TTC549 (cell line): ENCODE data around the gene HES5.
"Not testable (repeated sequence)": the region's sequence is repeated elsewhere in the genome, so short reads cannot be mapped to it uniquely, and the experiment has no call there.

Experiments used
- FAIRE-seq: peaks from 2 replicates; lab custom pipeline; 2012; peaks lifted over from hg19 to GRCh38; lab: Jason Lieb, UNC

The HES5 gene

DNA sequence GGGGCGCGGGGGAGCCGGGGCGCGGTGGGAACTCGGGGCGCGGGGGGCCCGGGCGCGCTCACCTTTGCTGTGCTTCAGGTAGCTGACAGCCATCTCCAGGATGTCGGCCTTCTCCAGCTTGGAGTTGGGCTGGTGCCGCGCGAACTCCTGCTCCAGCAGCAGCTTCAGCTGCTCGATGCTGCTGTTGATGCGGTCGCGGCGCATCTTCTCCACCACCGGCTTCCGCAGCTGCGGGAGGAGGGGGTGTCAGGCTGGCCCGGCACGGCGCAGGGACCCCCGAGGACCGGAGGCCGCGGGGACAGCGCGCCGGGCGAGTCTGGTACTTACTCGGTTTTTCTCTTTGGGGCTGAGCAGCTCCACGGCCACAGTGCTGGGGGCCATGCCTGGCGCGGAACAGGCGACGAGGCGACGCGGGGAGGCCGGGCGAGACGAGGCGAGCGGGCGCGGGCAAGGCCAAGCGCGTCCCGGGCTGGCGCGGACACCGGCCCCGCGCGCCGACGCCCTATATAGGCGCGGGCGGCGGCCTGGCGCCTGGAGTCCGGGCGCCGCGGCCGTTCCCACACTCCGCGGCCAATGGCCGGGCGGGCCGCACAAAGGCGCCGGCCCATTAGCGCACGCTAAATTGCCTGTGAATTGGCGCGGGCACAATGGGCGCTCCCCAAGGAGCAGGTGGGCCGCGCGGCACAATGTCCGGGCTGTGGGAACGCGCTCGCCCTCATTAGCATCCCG, at the start of gene HES5:
Gene HES5 (minus strand): TSS at position 480 of the 729 bp plus-strand sequence. CDS start 99 bp downstream, at position 381.
- FAIRE-seq: no peak

- no peak for FAIRE-seq
Measured at GRCh38 chr1:2578758-2579118, 48.7 kb upstream of the HES5 start.

- FAIRE-seq: not testable (repeated sequence)
Measured at GRCh38 chr1:2577565-2578075, 47.6 kb upstream of the HES5 start.

DNA sequence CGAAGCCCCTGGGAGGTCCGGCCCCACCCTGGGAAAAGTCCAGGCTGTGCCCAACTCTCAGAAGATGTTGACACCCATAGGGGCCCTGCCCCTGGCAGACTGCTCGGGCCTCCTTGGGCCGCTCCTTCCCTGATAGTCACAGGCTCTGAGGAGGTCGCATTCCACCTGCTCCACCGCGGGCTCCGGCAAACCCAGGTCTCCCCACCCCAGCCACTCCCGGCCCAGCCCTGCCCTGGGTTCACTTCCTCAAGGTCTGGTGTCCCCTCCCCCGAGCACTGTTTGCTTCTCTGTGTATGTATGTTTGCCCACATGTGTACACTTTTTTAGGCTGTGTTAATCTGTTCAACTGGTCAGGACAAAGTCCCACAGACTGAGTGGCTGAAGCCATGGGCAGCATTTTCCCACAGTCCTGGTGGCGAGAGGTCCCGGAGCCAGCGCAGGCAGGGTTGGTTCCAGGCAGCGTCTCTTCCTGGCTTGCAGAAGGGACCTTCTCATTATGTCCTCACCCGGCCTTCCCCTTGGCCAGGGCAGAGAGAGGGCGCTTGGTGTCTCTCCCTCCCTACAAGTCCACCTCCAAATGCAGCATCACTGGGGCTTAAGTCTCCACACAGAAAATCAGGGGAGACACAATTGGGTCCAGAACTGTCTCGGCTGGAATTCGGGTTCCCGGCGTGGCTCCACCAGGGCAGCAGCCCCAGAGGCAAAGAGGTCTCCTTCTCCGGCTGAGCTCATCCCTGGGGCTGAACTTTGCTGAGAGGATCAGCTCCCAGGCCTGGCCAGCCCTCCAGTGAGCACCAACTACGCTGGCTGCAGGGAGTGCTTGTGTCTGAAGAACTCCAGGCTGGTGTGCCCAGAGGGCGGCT, 46.0 kb upstream of the HES5 start:
- FAIRE-seq: no peak

DNA sequence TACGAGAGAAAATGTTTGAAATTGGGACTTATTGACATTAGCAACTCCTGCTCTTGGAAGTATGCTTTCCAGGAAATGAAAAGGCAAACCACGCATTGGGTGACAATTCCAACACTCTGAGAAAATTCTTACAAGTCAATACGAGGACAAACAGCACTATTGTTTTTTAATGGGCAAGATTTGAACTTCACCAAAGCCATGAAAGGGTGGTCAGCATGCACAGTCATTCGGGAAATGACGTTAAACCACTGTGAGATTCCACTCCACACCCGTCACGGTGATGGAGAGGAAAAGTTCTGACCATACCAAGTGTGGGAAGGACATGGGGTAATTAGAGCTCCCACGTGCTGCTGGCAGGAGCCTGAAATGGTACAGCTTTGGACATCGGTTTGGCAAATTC, 44.3 kb upstream of the HES5 start:
- FAIRE-seq: no peak

DNA sequence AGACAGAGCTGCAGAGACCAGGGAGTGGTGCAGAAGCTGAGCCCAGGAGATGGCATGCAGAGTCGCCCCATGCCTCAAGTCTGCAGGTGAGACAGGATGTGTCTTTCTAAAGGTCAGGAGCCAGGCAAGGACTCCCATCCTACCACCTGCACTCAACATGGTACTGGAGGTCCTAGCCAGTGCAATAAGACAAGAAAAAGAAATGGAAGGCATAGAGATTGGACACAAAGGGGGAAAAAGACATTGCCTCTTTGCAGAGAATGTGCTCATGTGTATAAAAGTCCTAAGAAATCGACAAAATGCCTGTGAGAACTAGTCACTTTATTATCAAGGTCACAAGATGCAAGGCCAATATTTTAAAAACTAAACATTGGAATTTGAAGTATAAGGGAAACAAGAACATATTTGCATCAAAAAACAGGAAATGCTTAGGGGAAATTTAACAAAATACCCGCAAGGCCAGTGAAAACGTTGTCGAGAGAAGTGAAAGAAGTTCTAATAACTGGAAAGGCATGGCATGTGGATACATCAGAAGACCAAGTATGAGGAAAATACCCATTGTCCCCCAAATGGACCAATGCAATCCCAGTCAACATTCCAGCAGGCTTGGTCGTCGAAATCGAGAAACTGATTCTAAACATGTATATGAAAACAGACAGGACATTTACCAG, 43.3 kb upstream of the HES5 start:
- no peak for FAIRE-seq

GRCh38 chr1:2571348-2571747, 41.3 kb upstream of the HES5 start:
- FAIRE-seq: no peak

GRCh38 chr1:2570332-2570731, 40.3 kb upstream of the HES5 start:
- FAIRE-seq: no peak

DNA sequence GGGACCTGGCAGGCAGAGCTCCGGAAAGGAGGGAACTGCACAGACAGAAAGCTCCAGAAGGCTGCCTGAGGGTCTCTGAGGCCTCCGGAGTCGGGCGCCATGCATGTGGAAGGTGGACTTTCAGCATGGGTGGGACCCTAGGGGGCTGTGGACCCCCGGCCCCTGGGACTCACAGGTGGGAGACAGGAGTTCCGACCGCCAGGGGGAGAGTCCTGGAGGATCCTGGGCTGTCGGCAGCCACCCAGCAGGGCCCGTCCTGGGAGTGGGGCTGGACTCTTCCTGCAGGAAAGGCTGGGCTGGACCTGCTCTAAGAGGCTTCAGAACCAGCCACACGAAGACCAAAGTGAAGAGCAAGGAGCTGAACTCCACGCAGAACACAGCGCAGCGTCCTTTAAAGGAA, 39.6 kb upstream of the HES5 start:
- not testable (repeated sequence) for FAIRE-seq

DNA sequence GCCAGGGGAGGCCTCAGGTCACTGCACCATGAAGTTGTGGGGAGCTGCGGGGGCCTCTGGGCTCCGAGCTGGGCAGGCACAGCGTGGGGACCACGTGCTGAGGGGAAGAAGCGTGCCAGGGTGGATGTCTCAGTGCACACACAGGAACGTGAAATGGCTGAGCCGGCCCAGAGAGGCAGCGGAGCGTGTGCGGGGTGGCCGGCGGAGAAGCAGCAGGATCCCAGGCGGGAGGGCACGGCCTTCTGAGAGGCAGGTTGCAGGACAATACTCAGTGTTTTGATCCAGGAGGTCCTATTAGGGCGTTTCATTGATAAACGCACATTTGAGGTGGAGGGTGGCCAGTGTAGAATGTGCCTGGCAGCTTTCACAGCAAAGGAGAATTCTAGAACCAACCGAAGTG, 39.0 kb upstream of the HES5 start:
- FAIRE-seq: no peak

GRCh38 chr1:2568187-2568816, 38.2 kb upstream of the HES5 start:
- not testable (repeated sequence) for FAIRE-seq

DNA sequence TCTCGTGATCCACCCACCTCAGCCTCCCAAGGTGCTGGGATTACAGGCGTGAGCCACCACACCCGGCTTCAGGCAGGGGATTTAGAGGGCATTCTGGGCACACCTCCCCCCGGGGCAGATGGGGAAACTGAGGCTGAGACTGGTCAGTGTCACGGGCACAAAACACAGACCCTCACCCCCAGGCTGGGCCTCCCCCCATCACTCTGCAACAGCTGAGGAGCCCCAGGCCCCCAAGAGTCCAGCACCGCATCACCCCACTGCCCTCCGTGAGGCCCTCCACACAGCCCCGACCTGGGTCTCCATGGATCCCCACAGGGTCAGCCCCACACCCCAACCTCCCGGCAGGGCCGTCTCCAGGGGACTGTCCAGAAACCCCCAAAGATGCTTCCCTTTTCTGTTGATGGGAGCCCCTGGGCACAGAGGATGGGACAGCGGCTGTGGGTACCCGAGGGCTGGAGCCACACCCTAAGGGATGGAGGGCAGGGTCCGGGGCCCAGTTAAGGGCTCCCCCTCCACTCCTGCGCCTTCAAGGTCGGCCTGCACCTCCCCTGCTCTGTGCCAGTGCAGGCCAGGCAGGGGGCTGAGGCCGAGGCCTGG, 37.1 kb upstream of the HES5 start:
- no peak for FAIRE-seq

GRCh38 chr1:2566101-2567045, 36.3 kb upstream of the HES5 start:
- no peak for FAIRE-seq

- no peak for FAIRE-seq
Measured at GRCh38 chr1:2564815-2565374, 34.8 kb upstream of the HES5 start.

DNA sequence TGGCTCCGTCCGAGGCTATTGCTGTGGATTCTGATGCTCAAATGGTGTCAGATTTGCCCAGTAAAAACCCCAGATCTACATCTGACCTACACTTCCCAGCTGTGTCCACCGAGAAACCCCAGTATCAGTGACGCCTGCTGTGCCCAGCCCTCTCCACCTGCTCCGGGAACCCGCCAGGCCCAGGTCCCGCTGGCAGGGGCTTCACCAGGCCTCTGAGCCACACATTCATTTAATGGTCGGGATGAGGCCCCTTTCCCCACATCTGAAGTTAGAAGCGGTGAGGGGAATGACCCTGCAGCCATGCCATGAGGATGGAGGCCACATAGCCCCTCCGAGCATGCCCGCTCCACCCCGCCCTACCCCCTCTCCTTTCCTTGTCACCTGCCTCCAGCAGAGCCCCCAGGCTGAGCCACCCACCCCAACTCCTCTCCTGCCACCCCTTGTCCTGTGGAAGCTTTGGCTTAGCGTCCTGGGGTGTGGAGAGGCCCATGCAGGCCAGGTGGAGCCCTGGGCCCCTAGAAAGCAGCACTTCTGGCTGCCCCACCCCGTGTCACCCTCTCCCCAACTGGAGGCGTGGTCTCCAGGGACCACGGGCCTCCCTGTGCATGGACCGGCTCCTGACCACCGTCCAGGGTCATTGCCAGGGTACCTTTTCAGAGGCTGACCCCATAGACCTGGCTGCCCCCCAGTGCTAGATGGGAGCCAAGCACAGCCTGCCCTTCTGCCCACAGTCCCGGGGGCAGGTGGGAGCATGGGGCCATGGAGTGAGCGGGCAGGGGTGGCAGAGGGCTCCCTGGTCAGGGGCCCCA, 34.1 kb upstream of the HES5 start:
- no peak for FAIRE-seq

- no peak for FAIRE-seq
Measured at GRCh38 chr1:2563205-2563604, 33.1 kb upstream of the HES5 start.

DNA sequence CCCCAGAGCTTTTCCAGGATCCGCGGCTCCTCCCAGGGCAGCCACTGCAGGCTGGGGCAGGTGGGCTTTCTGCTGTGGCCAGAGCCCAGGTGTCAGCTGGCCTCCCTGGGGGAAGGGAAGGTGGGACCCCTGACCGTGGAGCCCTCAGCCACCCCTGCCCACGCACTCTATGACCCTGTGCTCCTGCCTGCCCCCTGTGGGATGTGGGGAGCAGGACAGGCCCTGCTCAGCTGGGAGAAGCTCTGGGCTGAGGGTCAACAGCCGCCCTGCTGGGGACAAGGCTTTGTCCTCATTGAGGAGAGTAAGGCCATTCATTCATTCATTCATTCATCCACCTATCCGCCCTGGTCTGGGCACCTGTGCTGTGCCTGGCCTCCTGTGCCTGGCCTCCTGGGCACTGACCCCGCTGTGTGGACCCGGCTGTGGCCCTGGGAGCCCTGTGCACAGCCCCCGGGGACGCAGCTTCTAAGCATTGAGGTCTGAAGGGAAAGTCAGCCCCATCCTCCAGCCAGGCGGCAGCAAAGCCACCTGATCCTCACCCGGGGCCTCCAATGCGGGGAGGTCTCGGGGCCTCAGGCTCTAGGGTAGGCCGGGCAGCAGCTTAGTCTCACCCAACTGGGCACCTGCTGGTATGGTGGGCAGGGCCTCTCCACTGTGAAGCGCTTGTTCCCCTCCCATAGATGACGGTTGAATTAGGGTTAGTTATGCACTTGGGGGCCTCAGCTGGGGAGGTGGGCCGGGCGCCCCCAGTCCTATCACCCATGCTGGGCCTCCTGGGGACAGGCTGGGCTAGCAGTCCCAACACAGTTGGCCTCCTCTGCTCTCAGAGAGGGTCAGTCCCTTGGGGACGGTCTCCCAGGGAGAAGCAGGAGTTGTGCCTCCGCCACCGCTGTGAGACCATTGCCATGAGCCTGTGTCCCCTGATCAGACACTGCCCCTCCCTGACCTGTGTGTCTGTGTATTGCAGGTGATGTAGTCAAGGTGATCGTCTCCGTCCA, 32.1 kb upstream of the HES5 start:
- FAIRE-seq: no peak

DNA sequence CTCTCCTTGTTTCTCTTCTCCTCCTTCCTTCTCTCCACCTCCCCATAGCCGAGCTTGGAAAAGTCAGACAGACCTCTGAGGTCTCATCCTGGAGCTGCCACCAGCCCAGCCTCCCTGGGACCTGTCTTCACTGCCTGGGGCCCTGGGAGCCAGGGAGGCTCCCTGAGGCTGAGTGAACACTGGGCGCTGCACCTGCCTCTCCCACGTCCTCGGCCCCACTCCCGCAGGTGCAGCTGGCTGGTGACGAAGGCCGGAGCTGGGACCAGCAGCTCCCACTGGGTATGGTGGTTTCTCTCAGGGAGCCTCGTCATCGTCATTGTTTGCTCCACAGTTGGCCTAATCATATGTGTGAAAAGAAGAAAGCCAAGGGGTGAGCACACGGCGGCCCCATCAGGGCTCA, 31.4 kb upstream of the HES5 start:
- no peak for FAIRE-seq
